H1 (cell line): ENCODE measurements around the gene CCDC92B. TPM values are rescaled to one million over a fixed set of nuclear protein-coding genes. Genes with fewer than 3 reads are reported as not detected.

Experiments used
- BRCA1 ChIP-seq: IDR thresholded peaks from 2 replicates; pipeline ENCODE4 v1.6.1; 2012; ENCODE audit warnings: low read depth, low read length, improper control_type of control experiment
- CHD7 ChIP-seq: fragments of 300-600 bp; sonication (generic); IDR thresholded peaks from 2 replicates; pipeline ENCODE4 v1.7.1; 2012; ENCODE audit warnings: low read length, moderate library complexity, mild to moderate bottlenecking, inconsistent platforms; ENCODE audit not compliant: insufficient replicate concordance
- GABPA ChIP-seq: IDR thresholded peaks from 2 replicates; pipeline ENCODE4 v1.6.1; 2011; ENCODE audit warnings: mild to moderate bottlenecking, low read length, moderate library complexity, borderline replicate concordance; ENCODE audit not compliant: insufficient read depth
- JUN ChIP-seq: IDR thresholded peaks from 2 replicates; pipeline ENCODE4 v1.6.1; 2011; ENCODE audit warnings: low read depth, mild to moderate bottlenecking, improper control_type of control experiment, low read length
- SP1 ChIP-seq: IDR thresholded peaks from 2 replicates; pipeline ENCODE4 v1.6.1; 2011; ENCODE audit warnings: low read depth, low read length
- TBP ChIP-seq: IDR thresholded peaks from 2 replicates; pipeline ENCODE4 v1.6.1; 2011; ENCODE audit warnings: low read depth, low read length, improper control_type of control experiment
- polyA plus RNA-seq, 7 experiments: library from polyadenylated mRNA; depleted of rRNA in 3 of 7; stranded (reverse) in 5 of 7; unstranded in 2 of 7; fragments of >200 nt in 5 of 7; fragments of 200-250 nt in 2 of 7; gene quantifications; 1 replicate in 5 of 7; 2 replicates in 1 of 7; 4 replicates in 1 of 7; pipeline versions ENCODE4 v1.2.1 to v1.2.3, GENCODE V29; 2011 to 2013; ENCODE audit warnings: missing spikeins in 2 of 7, mixed read lengths in 2 of 7
- total RNA-seq: library from RNA; stranded (reverse); fragmentation: NEBNext Ultra II Directional; extraction: Animal tissue kit (Norgen Biotek cat#: 25700); gene quantifications from 2 replicates; pipeline ENCODE4 v1.2.1, GENCODE V29; 2021
- TF ChIP-seq, protein P1 (sequence below): IDR thresholded peaks from 2 replicates; pipeline ENCODE4 v1.6.1; 2011; ENCODE audit warnings: low read depth, mild to moderate bottlenecking, low read length; ENCODE audit not compliant: insufficient read depth
- TF ChIP-seq, protein P2 (sequence below): IDR thresholded peaks from 2 replicates; pipeline ENCODE4 v1.6.1; 2012; ENCODE audit warnings: low read length, inconsistent platforms

CCDC92B gene
- total and polyA plus RNA-seq, 2 of the 8 experiments (the other 6 are each of a cell fraction or from before 2014, with no cell fraction given): 5.5 to 12.1 TPM

GRCh38 chr17:2730764-2731353 is 18.6 kb downstream of the CCDC92B start (continued):
- no peak for TF ChIP-seq CHD7
- TF ChIP-seq GABPA: no peak
- TF ChIP-seq, protein P1, sequence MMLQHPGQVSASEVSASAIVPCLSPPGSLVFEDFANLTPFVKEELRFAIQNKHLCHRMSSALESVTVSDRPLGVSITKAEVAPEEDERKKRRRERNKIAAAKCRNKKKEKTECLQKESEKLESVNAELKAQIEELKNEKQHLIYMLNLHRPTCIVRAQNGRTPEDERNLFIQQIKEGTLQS: no peak
- TF ChIP-seq BRCA1: no peak
- TF ChIP-seq JUN: no peak
- TF ChIP-seq TBP: no peak
- TF ChIP-seq, protein P2, sequence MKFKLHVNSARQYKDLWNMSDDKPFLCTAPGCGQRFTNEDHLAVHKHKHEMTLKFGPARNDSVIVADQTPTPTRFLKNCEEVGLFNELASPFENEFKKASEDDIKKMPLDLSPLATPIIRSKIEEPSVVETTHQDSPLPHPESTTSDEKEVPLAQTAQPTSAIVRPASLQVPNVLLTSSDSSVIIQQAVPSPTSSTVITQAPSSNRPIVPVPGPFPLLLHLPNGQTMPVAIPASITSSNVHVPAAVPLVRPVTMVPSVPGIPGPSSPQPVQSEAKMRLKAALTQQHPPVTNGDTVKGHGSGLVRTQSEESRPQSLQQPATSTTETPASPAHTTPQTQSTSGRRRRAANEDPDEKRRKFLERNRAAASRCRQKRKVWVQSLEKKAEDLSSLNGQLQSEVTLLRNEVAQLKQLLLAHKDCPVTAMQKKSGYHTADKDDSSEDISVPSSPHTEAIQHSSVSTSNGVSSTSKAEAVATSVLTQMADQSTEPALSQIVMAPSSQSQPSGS: no peak
- no peak for TF ChIP-seq SP1
